Measurements from ENCODE around the gene HEXIM1. TPM values are rescaled to one million over a fixed set of nuclear protein-coding genes. Genes with fewer than 3 reads are reported as not detected.

Gene HEXIM1
- total RNA-seq, 2 donors from 2014 or later: 40.6 to 46.9 TPM

DNA sequence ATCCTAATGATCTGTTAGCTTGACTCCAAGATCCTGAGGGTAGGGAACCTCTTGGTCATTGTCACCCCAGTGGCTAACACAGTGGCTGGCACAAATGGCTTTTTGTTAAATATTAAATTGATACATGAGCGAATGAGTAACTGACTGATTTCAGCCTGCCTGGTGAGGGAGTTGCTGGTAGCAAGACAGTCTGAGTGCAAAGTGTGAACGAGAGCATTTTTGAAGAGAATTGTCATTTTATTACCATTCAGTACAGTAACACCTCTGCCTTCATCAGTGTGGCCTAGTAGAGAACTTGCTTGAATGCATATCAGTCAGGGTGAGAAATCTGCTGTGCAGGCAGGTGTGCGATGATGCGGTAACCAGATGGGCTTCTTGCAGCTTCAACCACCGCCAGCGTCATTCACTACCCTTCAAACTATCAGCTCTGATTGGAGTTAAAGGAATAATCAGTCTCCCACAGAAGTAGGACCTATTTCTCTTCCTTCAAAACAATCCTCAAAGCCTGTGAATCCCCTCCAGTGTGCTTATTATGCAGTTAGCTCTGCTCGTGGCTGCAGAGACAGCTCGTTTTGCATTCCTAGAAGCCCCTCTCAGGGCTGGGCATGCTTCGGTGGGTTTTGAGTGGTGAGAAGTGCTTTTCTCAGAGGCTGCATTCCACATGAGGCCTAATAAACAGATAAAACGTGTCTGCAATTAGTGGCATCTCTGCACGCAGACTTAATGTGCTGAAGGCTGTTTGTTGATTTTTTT is 42.4 kb downstream of the HEXIM1 start:
- intact Hi-C loops (cut with DNase I): no loop called here
- no peak for DNase-seq (ENCODE audit: low spot score)

DNA sequence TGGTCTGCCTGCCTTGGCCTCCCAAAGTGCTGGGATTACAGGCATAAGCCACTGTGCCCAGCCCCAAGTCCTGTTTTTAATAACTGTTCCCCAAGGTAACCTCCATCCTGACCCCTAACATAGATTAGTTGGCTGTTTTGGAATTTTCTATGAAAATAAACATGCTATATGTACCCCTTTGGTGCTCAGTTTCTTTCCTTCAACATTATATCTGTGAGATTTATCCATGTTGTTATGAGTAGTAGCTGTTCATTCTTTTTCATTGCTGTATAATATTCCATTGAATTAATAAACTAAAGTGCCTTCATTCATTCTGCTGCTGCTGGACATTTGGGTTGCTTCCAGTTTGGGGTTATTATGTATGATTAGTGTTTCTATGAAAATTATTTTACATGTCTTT is 47.1 kb downstream of the HEXIM1 start:
- no peak for DNase-seq (ENCODE audit: low spot score)
- intact Hi-C loops (cut with DNase I): loop anchor here in 1 of 2 donors (5.0 kb wide), 2 partner anchors 58 to 273 kb away; partner anchors contain the start of gene ACBD4

DNA sequence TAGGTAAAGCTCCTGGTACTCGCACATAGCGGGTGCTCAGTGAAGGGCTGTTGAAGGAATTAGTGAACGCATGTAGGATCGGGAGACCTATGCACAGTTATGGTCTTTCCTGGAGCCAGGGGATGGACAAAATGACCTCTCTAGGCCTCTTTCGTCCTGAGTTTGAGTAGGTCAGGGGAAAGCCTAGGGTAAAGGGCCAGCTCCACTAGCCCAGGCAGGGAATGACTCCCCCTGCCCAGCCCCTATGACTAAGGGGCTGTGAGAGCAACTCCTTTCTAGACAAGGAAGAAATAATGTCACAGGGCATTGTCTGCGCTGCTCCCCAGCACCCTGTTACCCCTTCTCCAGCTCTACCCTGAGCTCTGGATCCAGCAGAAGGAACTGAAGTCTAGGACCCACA is 48.8 kb downstream of the HEXIM1 start:
- intact Hi-C loops (cut with DNase I): loop anchor here (2.0 to 5.0 kb wide), 3 partner anchors 60 to 275 kb away; partner anchors contain the start of gene ACBD4 (in 2 of the 2)
- no peak for DNase-seq (ENCODE audit: low spot score)

DNA sequence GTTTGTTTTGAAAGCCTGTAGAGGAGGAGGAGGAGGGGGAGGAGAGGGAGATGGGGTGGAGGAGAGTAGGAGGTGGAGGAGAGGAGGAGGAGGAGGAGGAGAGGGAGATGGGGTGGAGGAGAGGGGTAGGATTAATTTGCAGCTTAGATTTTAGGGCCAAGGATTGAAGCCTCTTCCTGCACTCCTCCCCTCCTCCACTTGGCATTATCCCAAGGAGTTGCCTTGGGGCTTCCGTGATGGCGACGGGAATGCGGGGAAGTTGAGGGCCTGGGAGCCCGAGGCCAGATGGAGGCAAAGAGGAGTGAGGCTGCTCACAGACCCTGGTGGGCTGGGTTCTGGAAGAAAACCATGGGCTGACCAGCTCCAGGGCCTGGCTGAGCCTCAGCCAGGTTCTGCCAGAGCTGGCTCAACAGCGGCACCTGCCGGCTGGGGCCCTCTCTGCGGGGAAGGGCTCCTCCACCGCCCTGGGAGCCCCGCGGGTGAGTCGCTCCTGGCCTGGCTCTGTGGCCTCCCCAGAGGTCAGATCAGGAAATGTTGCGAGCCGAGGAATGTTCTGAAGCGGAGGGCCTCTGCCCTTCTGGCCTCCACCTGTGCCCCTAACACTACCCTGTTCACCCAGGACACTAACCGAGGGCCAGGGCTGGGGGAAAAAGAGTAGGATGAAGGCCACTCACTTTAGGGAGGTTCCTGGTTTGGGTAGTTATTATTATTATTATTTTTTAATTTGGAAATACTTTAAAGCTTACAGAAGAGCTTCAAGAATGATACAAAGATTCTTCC is 49.5 kb downstream of the HEXIM1 start:
- DNase-seq (ENCODE audit: low spot score): peak; percentile 97
- intact Hi-C loops (cut with DNase I): loop anchor here (2.0 to 5.0 kb wide), 3 partner anchors 60 to 275 kb away; partner anchors contain the start of gene ACBD4 (in 2 of the 2)

DNA sequence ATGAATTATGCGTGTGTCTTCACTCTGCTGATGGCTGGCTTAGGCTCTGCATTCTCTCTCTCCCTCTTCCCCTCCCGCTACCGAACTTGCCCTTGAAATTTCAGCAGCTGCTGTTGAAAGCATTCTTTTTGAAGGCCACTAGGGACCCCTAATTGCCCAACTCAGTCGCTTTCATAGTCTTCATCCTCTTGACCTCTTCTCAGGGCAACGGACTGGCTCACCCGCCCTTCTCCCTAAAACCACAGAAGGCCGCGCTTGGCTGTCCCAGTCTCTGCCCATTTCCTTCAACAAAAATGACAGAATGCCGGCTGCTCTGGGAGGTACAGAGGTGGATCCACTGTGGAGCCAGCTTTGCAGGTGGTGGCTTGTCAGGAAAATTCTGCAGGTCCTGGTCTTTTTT is 52.4 kb downstream of the HEXIM1 start:
- DNase-seq (ENCODE audit: low spot score): no peak
- intact Hi-C loops (cut with DNase I): loop anchor here in 1 of 2 donors (5.0 kb wide), 1 partner anchor 292 kb away; the partner anchor contains the start of gene PLEKHM1

DNA sequence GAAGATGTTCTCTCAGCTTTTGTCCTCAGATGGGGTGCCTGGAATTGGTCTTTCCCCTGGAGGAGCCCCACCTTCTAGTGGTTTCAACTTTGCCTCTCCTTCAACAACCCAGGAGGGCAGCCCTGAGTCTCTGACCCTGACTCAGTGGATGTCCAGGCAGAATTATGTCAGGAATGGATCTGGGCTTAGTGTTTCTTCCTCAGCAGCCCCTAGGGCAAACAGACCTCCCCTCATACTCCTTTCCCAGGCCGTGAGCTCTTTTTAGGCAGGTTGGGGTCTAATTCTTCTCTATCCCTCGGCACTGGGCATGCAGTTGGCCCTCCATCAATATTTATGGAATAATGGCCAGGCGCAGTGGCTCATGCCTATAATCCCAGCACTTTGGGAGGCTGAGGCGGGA is 53.2 kb downstream of the HEXIM1 start:
- intact Hi-C loops (cut with DNase I): loop anchor here in 1 of 2 donors (5.0 kb wide), 1 partner anchor 291 kb away; the partner anchor contains the start of gene PLEKHM1
- no peak for DNase-seq (ENCODE audit: low spot score)

Small RNAs within 50 kb of the gene (microRNA-seq; reads per million reads assigned to microRNA genes)
- 0 to 0.65 reads per million in 2 donors for gene MIR6784 (ENCODE audit: borderline microRNAs expressed in 2 of 2)

Other genes starting within 250 kb of the HEXIM1 start
- gene EFTUD2, start 249.0 kb upstream of the HEXIM1 start, total RNA-seq: 10 to 100 TPM; 65.2 to 71.9 TPM
- 1 to 10 TPM in 1 of 2 donors, under 1 TPM in 1; 0.51 to 1.7 TPM for gene GFAP, start 233.0 kb upstream of the HEXIM1 start, total RNA-seq
- gene KIF18B, start 200.7 kb upstream of the HEXIM1 start, total RNA-seq: under 1 TPM; 0.10 to 0.65 TPM
- gene C1QL1, start 180.2 kb upstream of the HEXIM1 start, total RNA-seq: under 1 TPM; 0.19 to 0.42 TPM
- 10 to 100 TPM; 17.9 to 19.9 TPM for gene DCAKD, start 96.8 kb upstream of the HEXIM1 start, total RNA-seq
- gene NMT1, start 87.2 kb upstream of the HEXIM1 start, total RNA-seq: 10 to 100 TPM; 71.8 to 83.5 TPM
- gene PLCD3, start 16.0 kb upstream of the HEXIM1 start, total RNA-seq: 10 to 100 TPM; 69.3 to 74.2 TPM
- gene ACBD4, start 12.8 kb upstream of the HEXIM1 start, total RNA-seq: 10 to 100 TPM; 10.8 to 12.9 TPM
- 1 to 10 TPM; 1.6 to 3.0 TPM for gene HEXIM2, start 13.4 kb downstream of the HEXIM1 start, total RNA-seq
- 10 to 100 TPM; 19.5 to 28.2 TPM for gene FMNL1, start 73.4 kb downstream of the HEXIM1 start, total RNA-seq
- gene SPATA32, start 113.6 kb downstream of the HEXIM1 start, total RNA-seq: not detected
- 1 to 10 TPM; 9.1 to 9.7 TPM for gene MAP3K14, start 168.5 kb downstream of the HEXIM1 start, total RNA-seq

All from posterior vena cava (tissue), 2 donors.